Brain microvascular endothelial cell (primary cell): ENCODE data around the gene CD2BP2.

Experiments
- DNase-seq: peaks from one replicate; pipeline ENCODE4 v3.0.0-alpha.2; 2020
- H3K27ac ChIP-seq: fragments of 250-450 bp; sonication (Bioruptor Pico); 2 replicates; pipeline ENCODE4 v1.5.1; 2020; ENCODE audit warnings: mild to moderate bottlenecking, moderate library complexity
- H3K27me3 ChIP-seq: fragments of 250-450 bp; sonication (Bioruptor Pico); replicated peaks from 2 replicates; pipeline ENCODE4 v1.5.1; 2020; ENCODE audit warnings: mild to moderate bottlenecking
- H3K36me3 ChIP-seq: fragments of 250-450 bp; sonication (Bioruptor Pico); replicated peaks from 2 replicates; pipeline ENCODE4 v1.5.1; 2020; ENCODE audit warnings: mild to moderate bottlenecking
- H3K4me3 ChIP-seq: 2 replicates; pipeline ENCODE4 v1.5.1; 2011; ENCODE audit warnings: low read depth, mild to moderate bottlenecking, control low read depth, low read length, moderate library complexity
- in situ Hi-C: cut with HindIII; loops from 2 replicates; pipeline ENCODE4 v1.10.0; 2017; ENCODE audit warnings: low sequenced_read_pairs, low pct_ligation_motif_present
- TF ChIP-seq, protein P1 (sequence below): IDR thresholded peaks from 2 replicates; pipeline ENCODE4 v1.5.1; 2011; ENCODE audit warnings: low read depth, mild to moderate bottlenecking, moderate library complexity, low read length, control low read depth, inconsistent platforms; ENCODE audit errors: missing control alignments

CD2BP2 gene

GRCh38 chr16:30355144-30355953 lies at the start of gene CD2BP2:
Gene CD2BP2 (minus strand): TSS chr16:30355308. CDS start chr16:30354681, 627 bp downstream.
- peak; percentile 96 for DNase-seq
- in situ Hi-C loops: no loop called here
- TF ChIP-seq, protein P1, sequence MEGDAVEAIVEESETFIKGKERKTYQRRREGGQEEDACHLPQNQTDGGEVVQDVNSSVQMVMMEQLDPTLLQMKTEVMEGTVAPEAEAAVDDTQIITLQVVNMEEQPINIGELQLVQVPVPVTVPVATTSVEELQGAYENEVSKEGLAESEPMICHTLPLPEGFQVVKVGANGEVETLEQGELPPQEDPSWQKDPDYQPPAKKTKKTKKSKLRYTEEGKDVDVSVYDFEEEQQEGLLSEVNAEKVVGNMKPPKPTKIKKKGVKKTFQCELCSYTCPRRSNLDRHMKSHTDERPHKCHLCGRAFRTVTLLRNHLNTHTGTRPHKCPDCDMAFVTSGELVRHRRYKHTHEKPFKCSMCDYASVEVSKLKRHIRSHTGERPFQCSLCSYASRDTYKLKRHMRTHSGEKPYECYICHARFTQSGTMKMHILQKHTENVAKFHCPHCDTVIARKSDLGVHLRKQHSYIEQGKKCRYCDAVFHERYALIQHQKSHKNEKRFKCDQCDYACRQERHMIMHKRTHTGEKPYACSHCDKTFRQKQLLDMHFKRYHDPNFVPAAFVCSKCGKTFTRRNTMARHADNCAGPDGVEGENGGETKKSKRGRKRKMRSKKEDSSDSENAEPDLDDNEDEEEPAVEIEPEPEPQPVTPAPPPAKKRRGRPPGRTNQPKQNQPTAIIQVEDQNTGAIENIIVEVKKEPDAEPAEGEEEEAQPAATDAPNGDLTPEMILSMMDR: no peak
- peak within 1 kb of the TSS; percentile 98 for H3K4me3 ChIP-seq
- peak within 1 kb of the TSS; percentile 96 for H3K27ac ChIP-seq
- no peaks in the 10 kb centered on the region for H3K27me3 ChIP-seq
- H3K36me3 ChIP-seq: peaks cover 66% of the 10 kb centered on the region

DNA sequence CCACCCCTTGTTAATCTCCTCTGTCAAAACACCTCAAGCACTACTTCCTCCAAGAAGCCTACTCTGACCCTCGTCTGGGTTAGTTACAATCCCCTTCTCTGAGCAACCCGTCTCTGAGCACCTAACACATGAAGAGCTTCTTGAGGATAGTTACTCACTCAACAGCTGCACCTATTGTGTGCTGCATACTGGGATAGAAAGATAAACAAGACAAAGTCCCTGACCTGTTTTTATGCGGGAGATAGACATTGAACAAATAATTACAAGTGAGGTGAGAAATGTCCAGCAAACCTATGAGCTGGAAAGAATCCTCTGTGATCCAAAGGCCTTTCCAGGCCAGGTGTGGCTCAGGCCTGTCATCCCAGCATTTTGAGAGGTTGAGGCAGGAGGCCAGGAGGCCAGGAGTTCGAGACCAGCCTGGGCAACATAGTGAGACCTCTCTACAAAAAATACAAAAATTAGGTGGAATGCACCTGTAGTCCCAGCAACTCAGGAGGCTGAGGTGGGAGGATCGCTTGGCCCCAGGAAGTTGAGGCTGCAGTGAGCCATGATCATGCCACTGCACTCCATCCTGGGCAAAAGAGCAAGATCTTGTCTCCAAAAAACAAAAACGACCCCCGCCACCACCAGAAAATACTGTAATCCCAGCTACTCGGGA lies 46.8 kb upstream of the CD2BP2 start:
- Histone ChIP-seq H3K36me3 (peaks cover 5% of the 10 kb centered on the region), H3K27me3 (no peaks in the 10 kb centered on the region), H3K27ac (no peak overlapping the region), H3K4me3 (no peak overlapping the region)
- DNase-seq: no peak
- in situ Hi-C loops: no loop called here
- TF ChIP-seq, protein P1: no peak

- TF ChIP-seq, protein P1: no peak
- peak overlapping the region; percentile 55 for H3K4me3 ChIP-seq
- in situ Hi-C loops: no loop called here
Observed at GRCh38 chr16:30399435-30400186, 44.5 kb upstream of the CD2BP2 start.

GRCh38 chr16:30398661-30399434 lies 43.7 kb upstream of the CD2BP2 start:
- no peak for DNase-seq
- in situ Hi-C loops: no loop called here
- H3K27me3 ChIP-seq: no peaks in the 10 kb centered on the region
- no peak overlapping the region for H3K27ac ChIP-seq
- H3K4me3 ChIP-seq: no peak overlapping the region
- H3K36me3 ChIP-seq: peaks cover 5% of the 10 kb centered on the region
- TF ChIP-seq, protein P1: no peak

More at GRCh38 chr16:30399435-30400186, 44.5 kb upstream of the CD2BP2 start:
- DNase-seq: no peak
- H3K27ac ChIP-seq: peak overlapping the region; percentile 77
- peaks cover 5% of the 10 kb centered on the region for H3K36me3 ChIP-seq
- H3K27me3 ChIP-seq: no peaks in the 10 kb centered on the region
